K562 (cell line): ENCODE results near the gene VSIG4. TPM values are rescaled to one million over a fixed set of nuclear protein-coding genes. Genes with fewer than 3 reads are reported as not detected.

Experiments
- BRF2 ChIP-seq: IDR thresholded peaks from 3 replicates; pipeline ENCODE4 v1.6.1; 2011; ENCODE audit warnings: borderline replicate concordance, mild to moderate bottlenecking; ENCODE audit not compliant: insufficient read length, insufficient read depth
- EP400 ChIP-seq: fragments of 450-650 bp; IDR thresholded peaks from 2 replicates; pipeline ENCODE4 v1.6.1; 2017; ENCODE audit warnings: antibody characterized with exemption, mild to moderate bottlenecking, moderate library complexity
- ESRRB ChIP-seq: fragments of 250-450 bp; sonication (Bioruptor Pico); IDR thresholded peaks from 2 replicates; pipeline ENCODE4 v1.5.0; 2020; ENCODE audit warnings: mild to moderate bottlenecking, moderate library complexity, borderline replicate concordance
- NFRKB ChIP-seq: fragments of 450-650 bp; IDR thresholded peaks from 2 replicates; pipeline ENCODE4 v1.6.1; 2016; ENCODE audit warnings: low read depth
- NFYB ChIP-seq: IDR thresholded peaks from 2 replicates; pipeline ENCODE4 v1.6.1; 2011; ENCODE audit warnings: mild to moderate bottlenecking, moderate library complexity; ENCODE audit not compliant: insufficient read length; ENCODE audit errors: extremely low read depth
- PHF21A ChIP-seq: fragments of 450-650 bp; IDR thresholded peaks from 2 replicates; pipeline ENCODE4 v1.6.1; 2017; ENCODE audit warnings: low read depth, borderline replicate concordance
- PURB ChIP-seq: sonication (generic); formaldehyde crosslinking; IDR thresholded peaks from 2 replicates; pipeline ENCODE4 v1.9.0; 2021; ENCODE audit warnings: low read depth, mild to moderate bottlenecking, missing genetic modification reagents
- RBBP5 ChIP-seq: fragments of 200-600 bp; sonication (generic); IDR thresholded peaks from 2 replicates; pipeline ENCODE4 v1.6.1; 2012; ENCODE audit warnings: borderline replicate concordance, mild to moderate bottlenecking, low read length, control low read depth, inconsistent platforms; ENCODE audit not compliant: insufficient read depth, poor library complexity, severe bottlenecking
- RBFOX2 ChIP-seq: fragments of 200-400 bp; formaldehyde crosslinking; IDR thresholded peaks from 2 replicates; pipeline ENCODE4 v1.6.1; 2017; ENCODE audit warnings: low read depth, mild to moderate bottlenecking, low read length, moderate library complexity
- RERE ChIP-seq: sonication (generic); formaldehyde crosslinking; IDR thresholded peaks from 2 replicates; pipeline ENCODE4 v1.8.0; 2023; ENCODE audit warnings: missing genetic modification reagents, mild to moderate bottlenecking, borderline replicate concordance
- SRSF1 ChIP-seq: fragments of 200-400 bp; formaldehyde crosslinking; IDR thresholded peaks from 2 replicates; pipeline ENCODE4 v1.6.1; 2017; ENCODE audit warnings: mild to moderate bottlenecking, low read depth, low read length, moderate library complexity
- TAF7 ChIP-seq: fragments of 450-650 bp; IDR thresholded peaks from 2 replicates; pipeline ENCODE4 v1.6.1; 2016; ENCODE audit warnings: missing genetic modification characterization, missing compliant biosample characterization
- TSC22D4 ChIP-seq: fragments of 450-650 bp; IDR thresholded peaks from 2 replicates; pipeline ENCODE4 v1.6.1; 2016; ENCODE audit warnings: missing genetic modification characterization, missing biosample characterization, control low read depth
- ZNF175 ChIP-seq: fragments of 200-800 bp; sonication (Bioruptor generic); IDR thresholded peaks from 2 replicates; pipeline ENCODE4 v1.6.1; 2016; ENCODE audit warnings: low read depth, mild to moderate bottlenecking, missing genetic modification characterization, missing compliant biosample characterization
- ZNF197 ChIP-seq: fragments of 200-800 bp; sonication (Bioruptor generic); IDR thresholded peaks from 2 replicates; pipeline ENCODE4 v1.6.1; 2016; ENCODE audit warnings: low read depth, missing genetic modification characterization, missing compliant biosample characterization
- ZNF766 ChIP-seq: fragments of 200-800 bp; sonication (Bioruptor generic); conservative IDR thresholded peaks from 2 replicates; pipeline ENCODE4 v1.6.1; 2016; ENCODE audit warnings: missing genetic modification characterization, missing compliant biosample characterization
- polyA plus RNA-seq, 8 experiments: library from polyadenylated mRNA; depleted of rRNA in 4 of 8; stranded (reverse) in 5 of 8; unstranded in 3 of 8; fragments of >200 nt; fragmentation: Nextera tagmentation in 2 of 8; fragmentation: Illumina TruSeq in 1 of 8; extraction: Ambion mirVana in 2 of 8; extraction: Trizol in 1 of 8; gene quantifications; 2 replicates each; pipeline versions ENCODE4 v1.2.1 to v1.2.3, GENCODE V29; 2011 to 2014; ENCODE audit warnings: inconsistent platforms in 1 of 8, missing spikeins in 1 of 8
- total RNA-seq, 7 experiments: library from RNA; depleted of rRNA in 6 of 7; stranded (reverse); fragments of >200 nt in 6 of 7; fragmentation: Illumina TruSeq in 2 of 7; extraction: Trizol in 2 of 7; gene quantifications; 2 replicates each; pipeline versions ENCODE4 v1.2.1 to v1.2.3, GENCODE V29; 2011 to 2021; ENCODE audit warnings: low replicate concordance in 1 of 7
- TF ChIP-seq, protein P1 (sequence below): fragments of 200-800 bp; sonication (Bioruptor generic); IDR thresholded peaks from 2 replicates; pipeline ENCODE4 v1.6.1; 2017; ENCODE audit warnings: missing genetic modification characterization, missing compliant biosample characterization
- TF ChIP-seq, protein P2 (sequence below), 3 experiments: IDR thresholded peaks in 2 of 3; conservative IDR thresholded peaks in 1 of 3; 2 replicates each; pipeline ENCODE4 v1.5.1; 2011 to 2012; ENCODE audit warnings: low read length in 3 of 3, mild to moderate bottlenecking in 3 of 3, control low read depth in 2 of 3, improper control_type of control experiment in 1 of 3, inconsistent platforms in 1 of 3, low read depth in 1 of 3, mixed read lengths in 1 of 3, moderate library complexity in 1 of 3; ENCODE audit not compliant: insufficient read depth in 2 of 3

VSIG4 gene
- total and polyA plus RNA-seq, 9 of the 15 experiments (the other 6 are each of a cell fraction or from before 2014, with no cell fraction given): 0.22 to 1.6 (median 0.46) TPM; not detected in 1

- TF ChIP-seq, protein P1, sequence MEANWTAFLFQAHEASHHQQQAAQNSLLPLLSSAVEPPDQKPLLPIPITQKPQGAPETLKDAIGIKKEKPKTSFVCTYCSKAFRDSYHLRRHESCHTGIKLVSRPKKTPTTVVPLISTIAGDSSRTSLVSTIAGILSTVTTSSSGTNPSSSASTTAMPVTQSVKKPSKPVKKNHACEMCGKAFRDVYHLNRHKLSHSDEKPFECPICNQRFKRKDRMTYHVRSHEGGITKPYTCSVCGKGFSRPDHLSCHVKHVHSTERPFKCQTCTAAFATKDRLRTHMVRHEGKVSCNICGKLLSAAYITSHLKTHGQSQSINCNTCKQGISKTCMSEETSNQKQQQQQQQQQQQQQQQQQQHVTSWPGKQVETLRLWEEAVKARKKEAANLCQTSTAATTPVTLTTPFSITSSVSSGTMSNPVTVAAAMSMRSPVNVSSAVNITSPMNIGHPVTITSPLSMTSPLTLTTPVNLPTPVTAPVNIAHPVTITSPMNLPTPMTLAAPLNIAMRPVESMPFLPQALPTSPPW: peak; percentile 32; the same call in 1 of the 2 replicates
- TF ChIP-seq ZNF197 (CRISPR knock-in tag) (peak; percentile 30), TSC22D4 (tag) (no peak), EP400 (no peak), NFRKB (peak; percentile 82), RERE (no peak), BRF2 (no peak), SRSF1 (no peak), RBFOX2 (peak; percentile 66), PURB (CRISPR knock-in tag) (no peak), NFYB (no peak), ESRRB (CRISPR knock-in tag) (no peak), RBBP5 (no peak), TAF7 (tag) (0 out of 2 replicates have a peak, but pooled peaks have one; percentile 25), ZNF175 (CRISPR knock-in tag) (no peak), PHF21A (no peak), ZNF766 (CRISPR knock-in tag) (no peak)
- TF ChIP-seq, protein P2, sequence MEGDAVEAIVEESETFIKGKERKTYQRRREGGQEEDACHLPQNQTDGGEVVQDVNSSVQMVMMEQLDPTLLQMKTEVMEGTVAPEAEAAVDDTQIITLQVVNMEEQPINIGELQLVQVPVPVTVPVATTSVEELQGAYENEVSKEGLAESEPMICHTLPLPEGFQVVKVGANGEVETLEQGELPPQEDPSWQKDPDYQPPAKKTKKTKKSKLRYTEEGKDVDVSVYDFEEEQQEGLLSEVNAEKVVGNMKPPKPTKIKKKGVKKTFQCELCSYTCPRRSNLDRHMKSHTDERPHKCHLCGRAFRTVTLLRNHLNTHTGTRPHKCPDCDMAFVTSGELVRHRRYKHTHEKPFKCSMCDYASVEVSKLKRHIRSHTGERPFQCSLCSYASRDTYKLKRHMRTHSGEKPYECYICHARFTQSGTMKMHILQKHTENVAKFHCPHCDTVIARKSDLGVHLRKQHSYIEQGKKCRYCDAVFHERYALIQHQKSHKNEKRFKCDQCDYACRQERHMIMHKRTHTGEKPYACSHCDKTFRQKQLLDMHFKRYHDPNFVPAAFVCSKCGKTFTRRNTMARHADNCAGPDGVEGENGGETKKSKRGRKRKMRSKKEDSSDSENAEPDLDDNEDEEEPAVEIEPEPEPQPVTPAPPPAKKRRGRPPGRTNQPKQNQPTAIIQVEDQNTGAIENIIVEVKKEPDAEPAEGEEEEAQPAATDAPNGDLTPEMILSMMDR (IDR thresholded peaks at IDR 0.05 in 2 of 3, conservative IDR thresholded peaks at IDR 0.05 in 1 of 3; ENCODE audit: insufficient read depth in 2 of 3, low read depth in 1 of 3, low read length in 3 of 3): no peak
Measured at GRCh38 chrX:66000178-66000577, 39.7 kb downstream of the VSIG4 start (continued).
